GM18861 (cell line): ENCODE results near the gene ZFPM1.

ENCODE experiments used
- ATAC-seq: cut with Tn5 transposase; IDR thresholded peaks from one replicate; pipeline ENCODE4 v1.9.1; 2021; ENCODE audit not compliant: unreplicated experiment

The ZFPM1 gene

GRCh38 chr16:88558457-88559442 lies 105.7 kb downstream of the ZFPM1 start:
- no peak for ATAC-seq

GRCh38 chr16:88560714-88561484 lies 107.8 kb downstream of the ZFPM1 start:
- no peak for ATAC-seq

GRCh38 chr16:88561485-88562359 lies 108.6 kb downstream of the ZFPM1 start:
- no peak for ATAC-seq

- ATAC-seq: no peak
Measured at GRCh38 chr16:88566158-88566557, 113.1 kb downstream of the ZFPM1 start.

- no peak for ATAC-seq
Measured at GRCh38 chr16:88568710-88569613, 115.9 kb downstream of the ZFPM1 start.

GRCh38 chr16:88569614-88569984 lies 116.5 kb downstream of the ZFPM1 start:
- peak; percentile 23 for ATAC-seq

GRCh38 chr16:88569985-88570690 lies 117.1 kb downstream of the ZFPM1 start, which contains the start of gene ZC3H18:
TSS of gene ZC3H18 (plus strand) at chr16:88570403. CDS start at chr16:88577124, 6,721 bp downstream.
- peak; percentile 75 for ATAC-seq

- ATAC-seq: peak; percentile 16
Measured at GRCh38 chr16:88570691-88571092, 117.6 kb downstream of the ZFPM1 start.

GRCh38 chr16:88575251-88575650 lies 122.2 kb downstream of the ZFPM1 start:
- no peak for ATAC-seq

- ATAC-seq: no peak
Measured at GRCh38 chr16:88576307-88576706, 123.2 kb downstream of the ZFPM1 start.

GRCh38 chr16:88577166-88577565 lies 124.1 kb downstream of the ZFPM1 start:
- no peak for ATAC-seq

GRCh38 chr16:88578446-88579313 lies 125.6 kb downstream of the ZFPM1 start:
- no peak for ATAC-seq

- no peak for ATAC-seq
Measured at GRCh38 chr16:88580371-88580770, 127.3 kb downstream of the ZFPM1 start.

GRCh38 chr16:88581033-88581432 lies 128.0 kb downstream of the ZFPM1 start:
- ATAC-seq: no peak

- no peak for ATAC-seq
Measured at GRCh38 chr16:88582912-88583575, 130.0 kb downstream of the ZFPM1 start.

- ATAC-seq: no peak
Measured at GRCh38 chr16:88584676-88585075, 131.6 kb downstream of the ZFPM1 start.

GRCh38 chr16:88585269-88585668 lies 132.2 kb downstream of the ZFPM1 start:
- ATAC-seq: no peak
